H1 (cell line): ENCODE data around the gene NMT1. TPM values are rescaled to one million over a fixed set of nuclear protein-coding genes. Genes with fewer than 3 reads are reported as not detected.

Experiments used
- ATF2 ChIP-seq: IDR thresholded peaks from 2 replicates; pipeline ENCODE4 v1.6.1; 2012; ENCODE audit warnings: low read length, inconsistent platforms
- polyA plus RNA-seq, 7 experiments: library from polyadenylated mRNA; depleted of rRNA in 3 of 7; stranded (reverse) in 5 of 7; unstranded in 2 of 7; fragments of >200 nt in 5 of 7; fragments of 200-250 nt in 2 of 7; gene quantifications; 1 replicate in 5 of 7; 2 replicates in 1 of 7; 4 replicates in 1 of 7; pipeline versions ENCODE4 v1.2.1 to v1.2.3, GENCODE V29; 2011 to 2013; ENCODE audit warnings: missing spikeins in 2 of 7, mixed read lengths in 2 of 7
- total RNA-seq: library from RNA; stranded (reverse); fragmentation: NEBNext Ultra II Directional; extraction: Animal tissue kit (Norgen Biotek cat#: 25700); gene quantifications from 2 replicates; pipeline ENCODE4 v1.2.1, GENCODE V29; 2021

Gene NMT1
- total and polyA plus RNA-seq, 2 of the 8 experiments (the other 6 are each of a cell fraction or from before 2014, with no cell fraction given), result 42.9 to 149 TPM

DNA sequence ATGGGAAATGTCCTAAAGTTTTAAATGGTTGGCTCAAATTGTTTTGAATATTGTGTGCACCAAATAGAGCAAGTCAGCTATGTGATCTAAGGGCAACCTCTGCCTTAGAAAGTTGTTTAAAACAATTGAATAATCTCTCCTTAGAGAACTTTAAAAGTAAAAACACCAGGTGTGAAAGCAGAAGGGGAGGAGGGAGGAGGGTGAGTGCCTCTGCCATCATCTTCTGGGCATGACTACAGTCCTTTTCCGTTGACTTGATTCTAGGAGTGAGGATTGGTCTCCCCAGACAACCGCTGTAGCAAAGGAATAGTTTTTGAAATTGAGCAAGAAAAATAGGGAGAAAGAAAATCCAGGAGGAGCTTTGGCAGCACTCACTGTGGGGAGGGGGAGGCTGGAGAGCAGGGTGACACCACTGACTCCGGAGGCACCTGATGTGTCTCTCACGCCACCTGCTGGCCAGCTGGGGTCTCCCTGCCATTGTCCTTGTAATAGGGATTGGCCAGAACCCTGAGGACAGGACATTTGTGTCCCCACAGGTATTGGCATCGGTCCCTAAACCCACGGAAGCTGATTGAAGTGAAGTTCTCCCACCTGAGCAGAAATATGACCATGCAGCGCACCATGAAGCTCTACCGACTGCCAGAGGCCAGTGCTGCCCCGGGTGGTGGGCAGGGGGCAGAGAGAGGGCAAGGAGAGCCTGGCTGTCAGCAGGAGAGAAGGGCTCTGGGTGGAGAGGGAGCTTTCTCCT lies 37.9 kb downstream of the NMT1 start (continued):
- TF ChIP-seq ATF2, result no peak
